HEK293 (cell line): Measurements from ENCODE around the gene ATP10A.

Experiments
- CTCF ChIP-seq: fragments of 450-650 bp; formaldehyde crosslinking; IDR thresholded peaks from 2 replicates; pipeline ENCODE4 v1.5.1; 2016; ENCODE audit warnings: missing biosample characterization, missing genetic modification characterization
- GLI4 ChIP-seq: fragments of 450-650 bp; formaldehyde crosslinking; IDR thresholded peaks from 2 replicates; pipeline ENCODE4 v1.5.1; 2016; ENCODE audit warnings: missing biosample characterization, missing genetic modification characterization
- KLF10 ChIP-seq: fragments of 450-650 bp; IDR thresholded peaks from 2 replicates; pipeline ENCODE4 v1.5.1; 2018; ENCODE audit warnings: missing biosample characterization, mild to moderate bottlenecking, missing genetic modification characterization
- ZBTB8A ChIP-seq: fragments of 450-650 bp; formaldehyde crosslinking; IDR thresholded peaks from 2 replicates; pipeline ENCODE4 v1.5.1; 2016; ENCODE audit warnings: missing biosample characterization, missing genetic modification characterization
- ZNF266 ChIP-seq: fragments of 450-650 bp; formaldehyde crosslinking; IDR thresholded peaks from 2 replicates; pipeline ENCODE4 v1.5.1; 2016; ENCODE audit warnings: missing biosample characterization, missing genetic modification characterization, low read depth
- ZNF664 ChIP-seq: fragments of 450-650 bp; formaldehyde crosslinking; IDR thresholded peaks from 2 replicates; pipeline ENCODE4 v1.5.1; 2016; ENCODE audit warnings: missing biosample characterization, missing genetic modification characterization

GRCh38 chr15:25708391-25708790 is 154.7 kb downstream of the ATP10A start:
- no peak for TF ChIP-seq CTCF
- no peak for TF ChIP-seq KLF10 (tag by site-specific recombination)
- TF ChIP-seq ZBTB8A = no peak
- TF ChIP-seq GLI4 (tag by site-specific recombination) = no peak
- no peak for TF ChIP-seq ZNF664 (tag by site-specific recombination)
- TF ChIP-seq ZNF266 (tag by site-specific recombination) = no peak
